Stimulated activated CD8-positive, alpha-beta memory T cell treated with anti-CD3 and anti-CD28 coated beads, Interleukin-15, amount 100 ng/mL, for 4 hours (primary cell): ENCODE data around the gene ATP5ME.

Experiments used
- DNase-seq, 2 donors: peaks; one replicate each; pipeline ENCODE4 v3.0.0-alpha.2; 2020; ENCODE audit warnings: low read depth in 2 of 2

The ATP5ME gene

DNA sequence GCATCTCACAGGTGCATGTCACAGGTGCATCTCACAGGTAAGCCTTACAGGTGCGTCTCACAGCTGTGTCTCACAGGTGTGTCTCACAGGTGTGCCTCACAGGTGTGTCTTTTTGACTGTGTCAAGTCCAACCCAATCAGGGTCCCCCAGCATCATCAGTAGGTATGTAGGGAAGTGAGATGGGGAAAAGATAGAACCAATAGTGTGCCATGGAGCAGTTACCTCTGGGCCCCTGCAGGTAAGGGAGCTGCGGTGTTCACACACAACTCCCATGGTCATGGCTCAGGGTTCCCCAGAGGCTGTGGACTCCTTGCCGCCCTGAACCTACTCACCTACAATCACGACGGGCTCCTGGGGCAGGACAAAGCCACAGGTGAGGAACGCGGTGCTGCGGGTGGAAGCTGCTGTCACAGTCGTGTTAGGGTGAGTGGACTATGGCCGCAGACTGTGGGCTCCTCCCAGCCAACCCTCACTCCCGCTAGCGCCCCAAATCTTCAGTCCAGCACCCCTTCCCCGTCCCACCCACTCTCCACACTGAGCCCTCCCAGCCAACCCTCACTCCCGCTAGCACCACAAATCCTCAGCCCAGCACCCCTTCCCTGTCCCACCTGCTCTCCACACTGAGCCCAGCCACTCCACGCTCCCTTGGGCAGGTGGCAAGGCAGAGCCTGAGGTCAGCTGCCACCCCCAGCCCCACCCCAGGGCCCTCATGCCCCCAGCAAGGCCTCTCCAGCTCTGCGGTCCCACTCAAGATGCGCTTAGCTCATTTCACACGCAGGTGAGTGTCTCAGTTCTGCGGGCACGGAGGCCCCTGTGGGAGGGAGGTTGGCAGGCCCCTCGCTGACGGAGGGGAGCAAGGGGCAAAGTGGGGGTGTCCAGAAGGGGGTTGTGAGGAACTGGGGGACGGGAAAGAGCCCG lies 50.8 kb downstream of the ATP5ME start:
- DNase-seq, result no peak
